Tibial nerve (tissue), 4 donors: ENCODE measurements around the gene KSR2.

Experiments used
- CTCF ChIP-seq, 5 experiments: fragments of 200-600 bp in 3 of 5; fragments of 450-650 bp in 2 of 5; sonication (generic) in 3 of 5; IDR thresholded peaks; one replicate each; pipeline ENCODE4 v1.5.1; 2016 to 2019; ENCODE audit warnings: antibody characterized with exemption in 5 of 5, mild to moderate bottlenecking in 3 of 5, moderate library complexity in 2 of 5
- EP300 ChIP-seq, 2 donors: sonication (generic); formaldehyde crosslinking; IDR thresholded peaks; one replicate each; pipeline ENCODE4 v1.6.1; 2017; ENCODE audit warnings: antibody characterized with exemption in 2 of 2, mild to moderate bottlenecking in 1 of 2
- POLR2A ChIP-seq, 2 donors: fragments of 450-650 bp; IDR thresholded peaks; one replicate each; pipeline ENCODE4 v1.6.1; 2017; ENCODE audit warnings: antibody characterized with exemption in 2 of 2, mild to moderate bottlenecking in 2 of 2, moderate library complexity in 2 of 2

GRCh38 chr12:117710121-117710520 lies 258.7 kb downstream of the KSR2 start:
- TF ChIP-seq POLR2A (IDR thresholded peaks at IDR 0.05), result no peak
- no peak for TF ChIP-seq CTCF (IDR thresholded peaks at IDR 0.05)
- no peak for TF ChIP-seq EP300 (IDR thresholded peaks at IDR 0.05)
